Measurements from ENCODE around the gene TP53BP1.
"Not testable (repeated sequence)": the region's sequence is repeated elsewhere in the genome, so short reads cannot be mapped to it uniquely, and the experiment has no call there.

Gene TP53BP1

GRCh38 chr15:43492673-43493601, at the start of gene TP53BP1:
TSS of gene TP53BP1 (minus strand) at chr15:43493156. CDS start at chr15:43493043, 113 bp downstream.
- peak; percentile 92 for DNase-seq
- in situ Hi-C loops (cut with HindIII; ENCODE audit: low pct_ligation_motif_present, low pct_unique_long_range_greater_than_20kb, low sequenced_read_pairs) = no loop called here

GRCh38 chr15:43541785-43542184, 48.8 kb upstream of the TP53BP1 start:
- in situ Hi-C loops (cut with HindIII; ENCODE audit: low pct_ligation_motif_present, low pct_unique_long_range_greater_than_20kb, low sequenced_read_pairs) = no loop called here
- no peak for DNase-seq

DNA sequence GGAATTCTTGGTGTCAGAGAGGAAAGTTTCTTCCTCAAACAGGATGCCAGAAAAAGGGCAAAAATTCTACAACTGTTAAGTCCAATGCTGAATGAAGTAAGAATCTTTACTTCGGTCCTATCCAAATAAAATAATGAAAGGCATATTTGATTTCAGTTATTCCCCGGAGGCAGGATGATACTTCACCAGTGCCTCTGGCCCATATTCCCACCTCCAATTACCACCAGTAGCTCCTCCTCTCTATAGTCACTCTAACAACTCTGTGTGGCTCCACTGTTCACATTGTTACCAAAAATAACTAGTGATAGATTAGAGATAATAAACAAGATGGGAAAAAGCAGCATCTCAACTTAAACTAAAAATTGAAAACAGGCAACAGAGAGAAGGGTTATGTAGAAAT, 45.1 kb upstream of the TP53BP1 start:
- DNase-seq = no peak
- in situ Hi-C loops (cut with HindIII; ENCODE audit: low pct_ligation_motif_present, low pct_unique_long_range_greater_than_20kb, low sequenced_read_pairs) = no loop called here

- in situ Hi-C loops (cut with HindIII; ENCODE audit: low pct_ligation_motif_present, low pct_unique_long_range_greater_than_20kb, low sequenced_read_pairs) = no loop called here
Measured at GRCh38 chr15:43534897-43535296, 41.9 kb upstream of the TP53BP1 start.

DNA sequence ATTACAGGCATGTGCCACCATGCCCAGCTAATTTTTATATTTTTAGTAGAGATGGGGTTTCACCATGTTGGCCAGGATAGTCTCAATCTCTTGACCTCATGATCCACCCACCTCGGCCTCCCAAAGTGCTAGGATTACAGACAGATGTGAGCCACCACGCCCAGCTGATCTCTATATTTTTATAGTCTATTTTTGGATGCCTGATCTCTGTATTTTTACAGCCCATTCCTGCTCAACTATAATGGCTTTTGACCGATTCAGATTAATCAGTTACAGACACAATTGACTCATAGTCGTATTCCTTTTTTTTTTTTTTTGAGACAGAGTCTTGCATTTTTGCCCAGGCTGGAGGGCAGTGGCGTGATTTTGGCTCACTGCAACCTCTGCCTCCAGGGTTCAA, 39.9 kb upstream of the TP53BP1 start:
- peak; percentile 67 for DNase-seq
- in situ Hi-C loops (cut with HindIII; ENCODE audit: low pct_ligation_motif_present, low pct_unique_long_range_greater_than_20kb, low sequenced_read_pairs) = not testable (repeated sequence)

More at GRCh38 chr15:43534897-43535296, 41.9 kb upstream of the TP53BP1 start:
- peak; percentile 14 for DNase-seq

DNA sequence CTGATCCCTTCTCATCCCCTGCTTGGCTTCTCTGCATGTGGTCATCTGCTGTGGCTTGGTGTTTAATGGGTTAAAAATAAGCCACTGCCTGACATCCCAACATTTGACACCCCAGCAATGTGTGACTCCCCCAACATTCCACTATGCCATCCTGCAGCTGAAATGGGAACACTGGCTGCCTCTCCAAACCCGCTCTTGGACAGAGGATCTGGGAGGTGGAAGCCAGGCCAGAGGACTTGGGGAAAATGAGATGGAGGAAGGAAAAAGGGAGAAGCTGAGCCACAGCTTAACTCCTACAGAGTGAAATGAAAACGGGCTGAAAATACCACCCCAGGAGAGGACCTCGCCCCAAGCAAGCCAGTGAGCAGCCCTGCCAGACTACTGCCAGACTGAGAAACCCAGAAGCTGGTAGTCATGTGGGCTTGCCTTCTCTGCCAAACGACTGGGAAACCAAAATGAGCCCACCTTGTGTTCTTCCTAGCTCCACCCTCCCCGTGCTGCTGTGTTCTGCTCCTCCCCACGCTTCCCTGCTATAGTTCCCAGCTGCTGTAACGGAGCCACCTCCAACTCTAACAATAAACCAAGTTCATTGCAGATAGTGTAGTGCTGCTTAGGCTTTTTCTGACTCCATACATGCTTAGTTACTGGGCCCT, 38.2 kb upstream of the TP53BP1 start:
- in situ Hi-C loops (cut with HindIII; ENCODE audit: low pct_ligation_motif_present, low pct_unique_long_range_greater_than_20kb, low sequenced_read_pairs) = no loop called here
- DNase-seq = no peak

DNA sequence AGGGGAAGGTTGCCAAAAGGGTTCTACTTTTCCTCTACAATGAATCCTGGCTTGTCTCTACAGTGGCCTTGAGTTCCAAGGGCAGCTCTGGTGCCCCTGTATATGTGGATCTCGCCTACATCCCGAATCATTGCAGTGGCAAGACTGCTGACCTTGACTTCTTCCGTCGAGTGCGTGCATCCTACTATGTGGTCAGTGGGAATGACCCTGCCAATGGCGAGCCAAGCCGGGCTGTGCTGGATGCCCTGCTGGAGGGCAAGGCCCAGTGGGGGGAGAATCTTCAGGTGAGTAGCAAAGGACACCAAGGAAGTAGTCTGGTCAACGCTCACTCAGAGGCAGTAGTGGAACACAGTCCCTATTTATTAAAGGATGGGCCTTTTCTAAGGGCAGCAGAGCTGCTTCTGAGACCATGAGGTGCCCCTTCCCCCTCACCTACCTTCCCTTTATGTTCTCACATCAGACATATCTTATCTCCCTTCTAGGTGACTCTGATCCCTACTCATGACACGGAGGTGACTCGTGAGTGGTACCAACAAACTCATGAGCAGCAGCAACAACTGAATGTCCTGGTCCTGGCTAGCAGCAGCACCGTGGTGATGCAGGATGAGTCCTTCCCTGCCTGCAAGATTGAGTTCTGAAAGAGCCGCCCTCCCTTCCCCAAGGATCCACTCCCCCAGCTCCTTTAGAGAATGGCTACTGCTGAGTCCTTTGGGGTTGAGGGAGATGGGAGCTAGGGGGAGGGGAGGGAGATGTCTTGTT, 36.8 kb upstream of the TP53BP1 start:
- DNase-seq = no peak
- in situ Hi-C loops (cut with HindIII; ENCODE audit: low pct_ligation_motif_present, low pct_unique_long_range_greater_than_20kb, low sequenced_read_pairs) = no loop called here

GRCh38 chr15:43529141-43529540, 36.2 kb upstream of the TP53BP1 start:
- in situ Hi-C loops (cut with HindIII; ENCODE audit: low pct_ligation_motif_present, low pct_unique_long_range_greater_than_20kb, low sequenced_read_pairs) = no loop called here

DNA sequence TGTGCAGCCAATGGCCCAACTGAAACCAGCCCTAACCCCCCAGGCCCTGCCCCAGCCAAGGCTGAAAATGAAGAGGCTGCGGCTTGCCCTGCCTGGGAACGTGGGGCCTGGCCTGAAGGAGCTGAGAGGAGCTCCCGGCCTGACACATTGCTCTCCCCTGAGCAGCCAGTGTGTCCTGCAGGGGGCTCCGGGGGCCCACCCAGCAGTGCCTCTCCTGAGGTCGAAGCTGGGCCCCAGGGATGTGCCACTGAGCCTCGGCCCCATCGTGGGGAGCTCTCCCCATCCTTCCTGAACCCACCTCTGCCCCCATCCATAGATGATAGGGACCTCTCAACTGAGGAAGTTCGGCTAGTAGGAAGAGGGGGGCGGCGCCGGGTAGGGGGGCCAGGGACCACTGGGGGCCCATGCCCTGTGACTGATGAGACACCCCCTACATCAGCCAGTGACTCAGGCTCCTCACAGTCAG, 35.6 kb upstream of the TP53BP1 start:
- no peak for DNase-seq
- in situ Hi-C loops (cut with HindIII; ENCODE audit: low pct_ligation_motif_present, low pct_unique_long_range_greater_than_20kb, low sequenced_read_pairs) = no loop called here

More at GRCh38 chr15:43529141-43529540, 36.2 kb upstream of the TP53BP1 start:
- no peak for DNase-seq

- DNase-seq = no peak
- in situ Hi-C loops (cut with HindIII; ENCODE audit: low pct_ligation_motif_present, low pct_unique_long_range_greater_than_20kb, low sequenced_read_pairs) = no loop called here
Measured at GRCh38 chr15:43527802-43528541, 35.0 kb upstream of the TP53BP1 start.

DNA sequence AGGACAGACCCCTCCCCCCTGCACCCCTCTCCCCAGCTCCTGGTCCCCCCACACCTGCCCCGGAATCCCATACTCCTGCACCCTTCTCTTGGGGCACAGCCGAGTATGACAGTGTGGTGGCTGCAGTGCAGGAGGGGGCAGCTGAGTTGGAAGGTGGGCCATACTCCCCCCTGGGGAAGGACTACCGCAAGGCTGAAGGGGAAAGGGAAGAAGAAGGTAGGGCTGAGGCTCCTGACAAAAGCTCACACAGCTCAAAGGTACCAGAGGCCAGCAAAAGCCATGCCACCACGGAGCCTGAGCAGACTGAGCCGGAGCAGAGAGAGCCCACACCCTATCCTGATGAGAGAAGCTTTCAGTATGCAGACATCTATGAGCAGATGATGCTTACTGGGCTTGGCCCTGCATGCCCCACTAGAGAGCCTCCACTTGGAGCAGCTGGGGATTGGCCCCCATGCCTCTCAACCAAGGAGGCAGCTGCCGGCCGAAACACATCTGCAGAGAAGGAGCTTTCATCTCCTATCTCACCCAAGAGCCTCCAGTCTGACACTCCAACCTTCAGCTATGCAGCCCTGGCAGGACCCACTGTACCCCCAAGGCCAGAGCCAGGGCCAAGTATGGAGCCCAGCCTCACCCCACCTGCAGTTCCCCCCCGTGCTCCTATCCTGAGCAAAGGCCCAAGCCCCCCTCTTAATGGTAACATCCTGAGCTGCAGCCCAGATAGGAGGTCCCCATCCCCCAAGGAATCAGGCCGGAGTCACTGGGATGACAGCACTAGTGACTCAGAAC, 34.3 kb upstream of the TP53BP1 start:
- no peak for DNase-seq
- in situ Hi-C loops (cut with HindIII; ENCODE audit: low pct_ligation_motif_present, low pct_unique_long_range_greater_than_20kb, low sequenced_read_pairs) = no loop called here

- in situ Hi-C loops (cut with HindIII; ENCODE audit: low pct_ligation_motif_present, low pct_unique_long_range_greater_than_20kb, low sequenced_read_pairs) = no loop called here
- DNase-seq = no peak
Measured at GRCh38 chr15:43526261-43526930, 33.4 kb upstream of the TP53BP1 start.

DNA sequence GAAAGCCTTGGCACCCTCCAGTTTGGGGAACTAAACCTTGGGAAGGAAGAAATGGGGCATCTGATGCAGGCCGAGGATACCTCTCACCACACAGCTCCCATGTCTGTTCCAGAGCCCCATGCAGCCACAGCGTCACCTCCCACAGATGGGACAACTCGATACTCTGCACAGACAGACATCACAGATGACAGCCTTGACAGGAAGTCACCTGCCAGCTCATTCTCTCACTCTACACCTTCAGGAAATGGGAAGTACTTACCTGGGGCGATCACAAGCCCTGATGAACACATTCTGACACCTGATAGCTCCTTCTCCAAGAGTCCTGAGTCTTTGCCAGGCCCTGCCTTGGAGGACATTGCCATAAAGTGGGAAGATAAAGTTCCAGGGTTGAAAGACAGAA, 32.2 kb upstream of the TP53BP1 start:
- DNase-seq = no peak

DNA sequence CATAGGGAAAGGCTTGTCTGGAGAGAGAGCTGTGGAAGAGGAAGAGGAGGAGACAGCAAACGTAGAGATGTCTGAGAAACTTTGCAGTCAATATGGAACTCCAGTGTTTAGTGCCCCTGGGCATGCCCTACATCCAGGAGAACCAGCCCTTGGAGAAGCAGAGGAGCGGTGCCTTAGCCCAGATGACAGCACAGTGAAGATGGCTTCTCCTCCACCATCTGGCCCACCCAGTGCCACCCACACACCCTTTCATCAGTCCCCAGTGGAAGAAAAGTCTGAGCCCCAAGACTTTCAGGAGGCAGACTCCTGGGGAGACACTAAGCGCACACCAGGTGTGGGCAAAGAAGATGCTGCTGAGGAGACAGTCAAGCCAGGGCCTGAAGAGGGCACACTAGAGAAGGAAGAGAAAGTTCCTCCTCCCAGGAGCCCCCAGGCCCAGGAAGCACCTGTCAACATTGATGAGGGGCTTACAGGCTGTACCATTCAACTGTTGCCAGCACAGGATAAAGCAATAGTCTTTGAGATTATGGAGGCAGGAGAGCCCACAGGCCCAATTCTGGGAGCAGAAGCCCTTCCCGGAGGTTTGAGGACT, 31.4 kb upstream of the TP53BP1 start:
- in situ Hi-C loops (cut with HindIII; ENCODE audit: low pct_ligation_motif_present, low pct_unique_long_range_greater_than_20kb, low sequenced_read_pairs) = no loop called here
- DNase-seq = no peak

More for the DNA sequence above, 32.2 kb upstream of the TP53BP1 start:
- in situ Hi-C loops (cut with HindIII; ENCODE audit: low pct_ligation_motif_present, low pct_unique_long_range_greater_than_20kb, low sequenced_read_pairs) = no loop called here

GRCh38 chr15:43523646-43524045, 30.7 kb upstream of the TP53BP1 start:
- DNase-seq = no peak
- in situ Hi-C loops (cut with HindIII; ENCODE audit: low pct_ligation_motif_present, low pct_unique_long_range_greater_than_20kb, low sequenced_read_pairs) = no loop called here

- in situ Hi-C loops (cut with HindIII; ENCODE audit: low pct_ligation_motif_present, low pct_unique_long_range_greater_than_20kb, low sequenced_read_pairs) = no loop called here
Measured at GRCh38 chr15:43522247-43522646, 29.3 kb upstream of the TP53BP1 start.

GRCh38 chr15:43521419-43521818, 28.5 kb upstream of the TP53BP1 start:
- in situ Hi-C loops (cut with HindIII; ENCODE audit: low pct_ligation_motif_present, low pct_unique_long_range_greater_than_20kb, low sequenced_read_pairs) = no loop called here

More at GRCh38 chr15:43522247-43522646, 29.3 kb upstream of the TP53BP1 start:
- DNase-seq = no peak

More at GRCh38 chr15:43521419-43521818, 28.5 kb upstream of the TP53BP1 start:
- no peak for DNase-seq
